Measurements from ENCODE around the gene CUX1. TPM values are rescaled to one million over a fixed set of nuclear protein-coding genes. Genes with fewer than 3 reads are reported as not detected.

The CUX1 gene
- total and polyA plus RNA-seq, 10 of the 15 experiments (the other 5 are each of a cell fraction or from before 2014, with no cell fraction given): 6.1 to 48.6 (median 25.9) TPM

DNA sequence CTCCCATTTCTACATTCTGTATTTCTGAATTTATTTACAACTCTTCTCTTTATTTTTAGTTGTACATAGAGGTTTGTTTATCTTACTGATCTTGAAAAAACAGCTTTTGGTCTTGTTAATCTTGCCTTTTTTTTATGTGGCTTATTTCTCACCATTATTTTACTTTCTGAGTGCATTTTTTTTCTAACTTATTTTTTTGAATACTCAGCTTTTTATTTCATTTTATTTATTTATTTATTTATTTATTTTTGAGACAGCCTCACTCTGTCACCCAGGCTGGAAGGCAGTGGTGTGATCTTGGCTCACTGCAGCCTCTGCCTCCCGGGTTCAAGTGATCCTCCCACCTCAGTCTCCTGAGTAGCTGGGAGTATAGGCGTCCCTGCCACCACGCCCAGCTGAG, 23.9 kb downstream of the CUX1 start:
- H3K4me1 ChIP-seq (ENCODE audit: control insufficient read depth, insufficient read depth, low read length): 0 out of 2 replicates have a peak, but pooled peaks cover 2% of the 10 kb centered on the region
- POLR2A ChIA-PET: interaction anchor here (0.5 to 0.8 kb wide), 3 partner anchors 17 to 194 kb away, joined by 3 to 6 read pairs (median 4); no protein-coding TSS in a partner anchor

More for the DNA sequence above, 23.9 kb downstream of the CUX1 start:
- no peaks in the 10 kb centered on the region for H3K27me3 ChIP-seq (replicated peaks in 1 of 2; ENCODE audit: control insufficient read depth in 2 of 2, insufficient read depth in 2 of 2, low read length in 1 of 2)
- BruUV-seq (replicated peaks): no TSS peak
- ATAC-seq: no peak
- H3K4me3 ChIP-seq: no peak overlapping the region
- no peaks in the 10 kb centered on the region; a peak in 2 of 4 replicates for H3K36me3 ChIP-seq (ENCODE audit: control insufficient read depth in 2 of 2, insufficient read depth in 2 of 2, low read length in 1 of 2)
- in situ Hi-C loops (cut with MboI): no loop called here
- DNase-seq (ENCODE audit: low read depth, low spot score): no peak
- no peak for FAIRE-seq
- 15% methylated on average over 3 of the region's 3 CpGs for WGBS (ENCODE audit: insufficient coverage, insufficient replicate concordance, low lambda C conversion rate, missing lambda C conversion rate)
- TF ChIP-seq KDM1A (IDR thresholded peaks at IDR 0.05; ENCODE audit: borderline replicate concordance): no peak
- TF ChIP-seq CBFB (IDR thresholded peaks at IDR 0.05; ENCODE audit: low read depth): no peak
- TF ChIP-seq YY1 (IDR thresholded peaks at IDR 0.05; ENCODE audit: low read depth, low read length): no peak
- TF ChIP-seq POLR2AphosphoS5 (IDR thresholded peaks at IDR 0.05; ENCODE audit: low read length): no peak
- no peak for TF ChIP-seq ZSCAN29 (IDR thresholded peaks at IDR 0.05)
- TF ChIP-seq SUZ12 (IDR thresholded peaks at IDR 0.05; ENCODE audit: unreplicated experiment): no peak
- TF ChIP-seq, protein P1, sequence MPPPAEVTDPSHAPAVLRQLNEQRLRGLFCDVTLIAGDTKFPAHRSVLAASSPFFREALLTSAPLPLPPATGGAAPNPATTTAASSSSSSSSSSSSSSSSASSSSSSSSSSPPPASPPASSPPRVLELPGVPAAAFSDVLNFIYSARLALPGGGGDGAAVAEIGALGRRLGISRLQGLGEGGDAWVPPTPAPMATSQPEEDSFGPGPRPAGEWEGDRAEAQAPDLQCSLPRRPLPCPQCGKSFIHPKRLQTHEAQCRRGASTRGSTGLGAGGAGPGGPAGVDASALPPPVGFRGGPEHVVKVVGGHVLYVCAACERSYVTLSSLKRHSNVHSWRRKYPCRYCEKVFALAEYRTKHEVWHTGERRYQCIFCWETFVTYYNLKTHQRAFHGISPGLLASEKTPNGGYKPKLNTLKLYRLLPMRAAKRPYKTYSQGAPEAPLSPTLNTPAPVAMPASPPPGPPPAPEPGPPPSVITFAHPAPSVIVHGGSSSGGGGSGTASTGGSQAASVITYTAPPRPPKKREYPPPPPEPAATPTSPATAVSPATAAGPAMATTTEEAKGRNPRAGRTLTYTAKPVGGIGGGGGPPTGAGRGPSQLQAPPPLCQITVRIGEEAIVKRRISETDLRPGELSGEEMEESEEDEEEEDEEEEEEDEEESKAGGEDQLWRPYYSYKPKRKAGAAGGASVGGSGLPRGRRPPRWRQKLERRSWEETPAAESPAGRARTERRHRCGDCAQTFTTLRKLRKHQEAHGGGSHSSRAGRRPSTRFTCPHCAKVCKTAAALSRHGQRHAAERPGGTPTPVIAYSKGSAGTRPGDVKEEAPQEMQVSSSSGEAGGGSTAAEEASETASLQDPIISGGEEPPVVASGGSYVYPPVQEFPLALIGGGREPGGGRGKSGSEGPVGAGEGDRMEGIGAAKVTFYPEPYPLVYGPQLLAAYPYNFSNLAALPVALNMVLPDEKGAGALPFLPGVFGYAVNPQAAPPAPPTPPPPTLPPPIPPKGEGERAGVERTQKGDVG (CRISPR knock-in tag; IDR thresholded peaks at IDR 0.05): no peak
- no peak for TF ChIP-seq EED (IDR thresholded peaks at IDR 0.05; ENCODE audit: low read depth)
- TF ChIP-seq, protein P2, sequence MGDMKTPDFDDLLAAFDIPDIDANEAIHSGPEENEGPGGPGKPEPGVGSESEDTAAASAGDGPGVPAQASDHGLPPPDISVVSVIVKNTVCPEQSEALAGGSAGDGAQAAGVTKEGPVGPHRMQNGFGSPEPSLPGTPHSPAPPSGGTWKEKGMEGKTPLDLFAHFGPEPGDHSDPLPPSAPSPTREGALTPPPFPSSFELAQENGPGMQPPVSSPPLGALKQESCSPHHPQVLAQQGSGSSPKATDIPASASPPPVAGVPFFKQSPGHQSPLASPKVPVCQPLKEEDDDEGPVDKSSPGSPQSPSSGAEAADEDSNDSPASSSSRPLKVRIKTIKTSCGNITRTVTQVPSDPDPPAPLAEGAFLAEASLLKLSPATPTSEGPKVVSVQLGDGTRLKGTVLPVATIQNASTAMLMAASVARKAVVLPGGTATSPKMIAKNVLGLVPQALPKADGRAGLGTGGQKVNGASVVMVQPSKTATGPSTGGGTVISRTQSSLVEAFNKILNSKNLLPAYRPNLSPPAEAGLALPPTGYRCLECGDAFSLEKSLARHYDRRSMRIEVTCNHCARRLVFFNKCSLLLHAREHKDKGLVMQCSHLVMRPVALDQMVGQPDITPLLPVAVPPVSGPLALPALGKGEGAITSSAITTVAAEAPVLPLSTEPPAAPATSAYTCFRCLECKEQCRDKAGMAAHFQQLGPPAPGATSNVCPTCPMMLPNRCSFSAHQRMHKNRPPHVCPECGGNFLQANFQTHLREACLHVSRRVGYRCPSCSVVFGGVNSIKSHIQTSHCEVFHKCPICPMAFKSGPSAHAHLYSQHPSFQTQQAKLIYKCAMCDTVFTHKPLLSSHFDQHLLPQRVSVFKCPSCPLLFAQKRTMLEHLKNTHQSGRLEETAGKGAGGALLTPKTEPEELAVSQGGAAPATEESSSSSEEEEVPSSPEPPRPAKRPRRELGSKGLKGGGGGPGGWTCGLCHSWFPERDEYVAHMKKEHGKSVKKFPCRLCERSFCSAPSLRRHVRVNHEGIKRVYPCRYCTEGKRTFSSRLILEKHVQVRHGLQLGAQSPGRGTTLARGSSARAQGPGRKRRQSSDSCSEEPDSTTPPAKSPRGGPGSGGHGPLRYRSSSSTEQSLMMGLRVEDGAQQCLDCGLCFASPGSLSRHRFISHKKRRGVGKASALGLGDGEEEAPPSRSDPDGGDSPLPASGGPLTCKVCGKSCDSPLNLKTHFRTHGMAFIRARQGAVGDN (IDR thresholded peaks at IDR 0.05): no peak
- no peak for TF ChIP-seq FOXM1 (IDR thresholded peaks at IDR 0.05; ENCODE audit: low read depth, low read length)
- no peak for TF ChIP-seq PKNOX1 (IDR thresholded peaks at IDR 0.05)
- no peak for TF ChIP-seq GATAD2B (conservative IDR thresholded peaks at IDR 0.05; ENCODE audit: low read depth)
- H2AFZ ChIP-seq (ENCODE audit: control insufficient read depth, low read depth, low read length): no peak overlapping the region
- H3K27ac ChIP-seq (ENCODE audit: control insufficient read depth, insufficient read depth): no peak overlapping the region
- no peak overlapping the region for H3K4me2 ChIP-seq (ENCODE audit: control insufficient read depth, insufficient read depth)
- intact Hi-C loops (cut with micrococcal nuclease; ENCODE audit: unreplicated experiment): no loop called here
- RAD21 ChIA-PET (ENCODE audit: unreplicated experiment): no interaction called here
- H3K9ac ChIP-seq (ENCODE audit: control insufficient read depth, insufficient read depth, low read length): no peak overlapping the region
- SMC1A ChIA-PET (ENCODE audit: uncharacterized antibody, unreplicated experiment): interaction anchor here (0.6 to 1.2 kb wide), 7 partner anchors 8 to 238 kb away, joined by 3 to 5 read pairs (median 3); no protein-coding TSS in a partner anchor
- H4K20me1 ChIP-seq (ENCODE audit: control insufficient read depth, insufficient read depth): no peaks in the 10 kb centered on the region
- CTCF ChIA-PET: interaction anchor here (0.7 to 1.6 kb wide), 6 partner anchors 9 to 63 kb away, joined by 3 to 6 read pairs (median 3); no protein-coding TSS in a partner anchor
- peaks cover 2% of the 10 kb centered on the region; the same call in 2 of the 3 replicates for H3K9me3 ChIP-seq (replicated peaks; ENCODE audit: control insufficient read depth, insufficient read depth, low read length)
- H3K79me2 ChIP-seq (ENCODE audit: control insufficient read depth, insufficient read depth, low read length): peaks cover 27% of the 10 kb centered on the region
